Adrenal gland (tissue), 12 donors: ENCODE results near the gene NNMT. TPM values are rescaled to one million over a fixed set of nuclear protein-coding genes. Genes with fewer than 3 reads are reported as not detected.

Experiments used
- DNase-seq, 7 donors: peaks; one replicate each; pipeline ENCODE4 v3.0.0-alpha.2; 2019 to 2020
- H3K27ac ChIP-seq, 5 donors: fragments of 200-600 bp; sonication (generic) in 4 of 5; 1 replicate in 3 of 5; 2 replicates in 2 of 5; pipeline versions ENCODE4 v1.5.1 to v1.8.0; 2016 to 2020; ENCODE audit warnings: mild to moderate bottlenecking in 1 of 5
- H3K27me3 ChIP-seq: fragments of 200-600 bp; 2 replicates; pipeline ENCODE4 v1.8.0; 2021
- H3K36me3 ChIP-seq, 2 donors: fragments of 200-600 bp; replicated peaks in 1 of 2; 1 replicate in 1 of 2; 2 replicates in 1 of 2; pipeline versions ENCODE4 v1.5.1 to v1.8.0; 2018 to 2022
- H3K4me1 ChIP-seq, 2 donors: fragments of 200-600 bp; replicated peaks in 1 of 2; 1 replicate in 1 of 2; 2 replicates in 1 of 2; pipeline versions ENCODE4 v1.5.1 to v1.8.0; 2018 to 2021
- H3K4me3 ChIP-seq, 4 donors: fragments of 200-600 bp; sonication (generic) in 3 of 4; one replicate each; pipeline ENCODE4 v1.5.1; 2016 to 2018
- H3K9me3 ChIP-seq, 3 donors: fragments of 200-600 bp; sonication (generic) in 1 of 3; replicated peaks in 1 of 3; 1 replicate in 2 of 3; 2 replicates in 1 of 3; pipeline versions ENCODE4 v1.5.1 to v1.8.0; 2016 to 2021
- CTCF ChIP-seq, 6 experiments: fragments of 450-650 bp in 4 of 6; fragments of 200-600 bp in 2 of 6; sonication (generic) in 1 of 6; IDR thresholded peaks; 1 replicate in 5 of 6; 2 replicates in 1 of 6; pipeline versions ENCODE4 v1.5.1 to v1.8.0; 2016 to 2021; ENCODE audit warnings: antibody characterized with exemption in 6 of 6, mild to moderate bottlenecking in 2 of 6, moderate library complexity in 1 of 6
- POLR2A ChIP-seq, 2 donors: fragments of 450-650 bp; IDR thresholded peaks; one replicate each; pipeline ENCODE4 v1.6.1; 2017; ENCODE audit warnings: antibody characterized with exemption in 2 of 2, mild to moderate bottlenecking in 2 of 2, moderate library complexity in 1 of 2
- WGBS, 4 donors: extraction: QIAGEN DNeasy Blood & Tissue Kit in 2 of 4; methylation state at CpG; one replicate each; pipeline versions ENCODE4 v1.1.5 to v1.1.7; 2013 to 2017; 5-methylcytosine and 5-hydroxymethylcytosine counted together
- intact Hi-C, 2 donors: fragments of 100-400 bp; cut with DNase I; formaldehyde crosslinking; loops; one replicate each; pipeline versions ENCODE4 v1.14.1 to v1.15.0; 2022 to 2023
- polyA plus RNA-seq, 3 donors: library from polyadenylated mRNA; stranded (reverse); fragments of 200-250 nt in 2 of 3; fragments of 350-450 nt in 1 of 3; fragmentation: Illumina TruSeq in 1 of 3; extraction: RNeasy Lipid Tissue Mini Kit (QIAGEN cat#74804) in 1 of 3; gene quantifications; one replicate each; pipeline ENCODE4 v1.2.3, GENCODE V29; 2013 to 2014
- total RNA-seq, 9 donors: library from RNA; depleted of rRNA in 4 of 9; stranded (reverse); fragments of >200 nt in 4 of 9; fragments of 120-200 nt in 1 of 9; fragmentation: NEBNext Ultra II Directional in 1 of 9; extraction: Animal tissue kit (Norgen Biotek cat#: 25700) in 1 of 9; gene quantifications; one replicate each; pipeline versions ENCODE4 v1.1.0 to v1.2.4, GENCODE V29; 2013 to 2023
- donor health status: healthy with polysubstance abuse.
- donor health status: Bipolar disorder and iron deficiency.
- donor health status: DM: yes; HTN: yes; CAD: no.
- donor health status: DM: no; HTN: no; CAD: no.
- donor health status: DM: no; HTN: no; CAD: no.
- donor health status: DM: yes; HTN: yes; CAD: no.

The NNMT gene
- total and polyA plus RNA-seq, 12 donors = 0.94 to 354 (median 77.4) TPM

GRCh38 chr11:114277637-114278341 is 18.4 kb upstream of the NNMT start:
- 78 to 86% (median 82%) methylated on average over 11 of the region's 11 CpGs for WGBS, 4 donors
- H3K9me3 ChIP-seq = no peaks in the 10 kb centered on the region
- DNase-seq = no peak
- no peaks in the 10 kb centered on the region for H3K36me3 ChIP-seq
- no peak overlapping the region for H3K27ac ChIP-seq
- H3K27me3 ChIP-seq = no peaks in the 10 kb centered on the region
- H3K4me1 ChIP-seq = no peaks in the 10 kb centered on the region
- no peak overlapping the region for H3K4me3 ChIP-seq
- intact Hi-C loops = loop anchor here in 1 of 2 donors (5.0 to 10.0 kb wide), 2 partner anchors 50 to 477 kb away; no protein-coding TSS in a partner anchor
- TF ChIP-seq CTCF (IDR thresholded peaks at IDR 0.05) = no peak
- TF ChIP-seq POLR2A (IDR thresholded peaks at IDR 0.05) = no peak

DNA sequence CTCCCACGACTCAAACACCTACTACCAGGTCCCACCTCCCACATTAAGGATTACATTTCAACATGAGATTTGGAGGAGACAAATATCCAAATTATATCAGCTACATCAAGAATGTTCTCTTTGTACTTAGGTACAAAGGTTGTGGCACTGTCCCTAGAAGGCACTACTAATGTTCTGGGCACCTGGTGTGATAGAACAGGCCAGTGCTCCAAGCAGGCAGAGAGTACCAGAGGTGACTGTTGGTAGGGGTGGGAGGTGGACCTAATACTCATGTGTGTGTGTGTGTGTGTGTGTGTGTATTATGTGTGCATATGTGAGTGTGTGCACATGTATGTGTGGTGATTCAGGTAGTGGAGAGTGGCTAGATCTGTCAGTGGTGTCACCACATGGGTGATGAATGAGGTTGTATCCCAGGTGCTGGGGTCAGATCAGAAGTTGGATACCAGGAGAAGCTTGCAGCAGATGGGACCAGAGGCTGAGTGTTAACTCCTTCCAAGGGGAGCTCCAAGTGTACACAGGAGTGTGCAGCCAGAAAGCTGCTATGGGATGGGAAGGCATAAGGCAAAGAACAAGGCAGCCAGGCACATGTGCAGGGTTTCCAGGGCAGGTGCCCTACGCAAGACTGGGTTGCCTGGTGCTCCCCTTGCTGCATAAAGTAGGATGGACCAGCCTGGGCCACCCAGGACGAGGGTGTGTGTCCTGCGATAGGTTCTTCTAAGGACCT is 17.7 kb upstream of the NNMT start:
- WGBS, 4 donors = 70 to 90% (median 77%) methylated on average over 4 of the region's 4 CpGs
- TF ChIP-seq POLR2A (IDR thresholded peaks at IDR 0.05) (no peak), CTCF (IDR thresholded peaks at IDR 0.05) (no peak)
- Histone ChIP-seq H3K27me3 (no peaks in the 10 kb centered on the region), H3K36me3 (no peaks in the 10 kb centered on the region), H3K27ac (no peak overlapping the region), H3K9me3 (no peaks in the 10 kb centered on the region), H3K4me1 (no peaks in the 10 kb centered on the region), H3K4me3 (no peak overlapping the region)
- peak in 1 of 7 donors; percentile 41 for DNase-seq
- intact Hi-C loops = loop anchor here in 1 of 2 donors (5.0 to 10.0 kb wide), 2 partner anchors 49 to 476 kb away; no protein-coding TSS in a partner anchor

DNA sequence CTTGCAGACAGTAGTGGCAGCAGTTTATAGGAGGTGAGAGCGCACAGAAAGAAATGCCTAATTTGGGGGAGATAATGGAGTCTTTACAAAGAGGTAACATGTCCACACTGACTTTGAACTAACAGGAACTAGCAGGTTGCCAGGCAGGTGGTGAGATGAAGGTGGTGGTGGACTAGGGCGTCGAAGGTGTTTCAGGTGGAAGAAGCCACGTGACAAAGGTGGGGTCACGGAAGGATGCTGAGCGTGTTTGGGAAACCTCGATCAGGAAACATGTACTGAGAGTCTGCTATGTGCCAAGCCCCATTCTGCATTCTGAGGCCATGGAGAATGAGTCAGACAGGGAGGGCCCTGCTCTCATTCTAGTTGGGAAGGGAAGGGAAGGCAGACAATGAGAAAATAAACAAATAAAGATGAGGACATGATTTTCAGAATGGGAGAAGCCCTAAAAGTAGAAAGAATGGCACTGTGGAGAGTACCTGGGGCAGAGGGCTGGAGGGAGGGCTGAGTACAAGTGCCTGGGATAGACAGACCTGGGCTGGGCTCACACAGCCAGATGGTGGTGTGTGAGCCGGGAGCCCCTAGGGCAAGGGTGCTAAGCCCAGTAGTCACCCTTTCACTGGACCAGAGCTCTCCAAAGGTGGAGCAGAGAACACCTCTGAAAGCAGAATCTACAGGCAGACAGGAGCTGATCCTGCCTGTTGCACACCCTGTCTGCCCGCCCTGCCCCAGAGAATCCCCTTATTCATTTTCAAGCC is 16.2 kb upstream of the NNMT start:
- intact Hi-C loops = loop anchor here in 1 of 2 donors (5.0 to 10.0 kb wide), 2 partner anchors 47 to 475 kb away; no protein-coding TSS in a partner anchor
- Histone ChIP-seq H3K27ac (peak overlapping the region in 2 of 5 donors; percentile 32 to 37), H3K4me3 (no peak overlapping the region), H3K36me3 (no peaks in the 10 kb centered on the region), H3K27me3 (no peaks in the 10 kb centered on the region), H3K9me3 (no peaks in the 10 kb centered on the region), H3K4me1 (no peaks in the 10 kb centered on the region)
- DNase-seq = peak in 1 of 7 donors; percentile 45
- TF ChIP-seq CTCF (IDR thresholded peaks at IDR 0.05) = no peak
- TF ChIP-seq POLR2A (IDR thresholded peaks at IDR 0.05) = no peak
- 76 to 84% (median 81%) methylated on average over 9 of the region's 9 CpGs for WGBS, 4 donors

DNA sequence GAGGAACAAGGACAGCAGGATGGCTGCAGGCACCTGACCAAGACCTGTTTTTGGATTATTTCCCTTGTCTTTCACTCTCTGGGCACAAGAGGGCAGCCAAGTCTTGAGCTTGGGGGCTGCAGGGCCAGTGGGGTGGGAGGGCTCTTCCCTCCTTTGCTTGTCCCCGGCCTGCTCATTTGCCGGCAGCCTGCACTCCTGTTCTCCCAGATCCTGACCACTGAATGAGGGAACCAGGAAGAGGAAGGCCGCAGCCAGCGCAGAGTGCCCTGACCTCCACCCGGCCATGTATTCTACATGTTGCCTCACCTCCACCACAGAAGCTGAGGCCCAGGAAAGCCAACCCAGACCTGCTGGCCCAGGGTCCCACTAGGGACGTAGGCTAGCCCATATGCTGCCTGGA is 15.5 kb upstream of the NNMT start:
- Histone ChIP-seq H3K4me3 (no peak overlapping the region), H3K9me3 (no peaks in the 10 kb centered on the region), H3K36me3 (no peaks in the 10 kb centered on the region), H3K27ac (peak overlapping the region in 2 of 5 donors; percentile 32 to 37), H3K27me3 (no peaks in the 10 kb centered on the region), H3K4me1 (no peaks in the 10 kb centered on the region)
- DNase-seq = peak in 5 of 7 donors; percentile 38 to 69 (median 51)
- WGBS, 4 donors = 40 to 59% (median 58%) methylated on average over 4 to 6 of the region's 6 CpGs; no CpG with 5 or more reads in 1 of the 4 donors
- intact Hi-C loops = no loop called here
- no peak for TF ChIP-seq POLR2A (IDR thresholded peaks at IDR 0.05)
- TF ChIP-seq CTCF (IDR thresholded peaks at IDR 0.05) = peak in 4 of 6 experiments; percentile 46 to 65 (median 50)
